H1 (cell line): ENCODE results near the gene PSMD13. TPM values are rescaled to one million over a fixed set of nuclear protein-coding genes. Genes with fewer than 3 reads are reported as not detected.

Source experiments
- CTCF ChIA-PET: fragments of 300-600 bp; sonication (Branson Sonifier 250); formaldehyde crosslinking; loops from one replicate; lab custom pipeline; 2021; ENCODE audit not compliant: partially characterized antibody; lab: Charles Lee
- POLR2A ChIA-PET: fragments of 300-600 bp; sonication (Branson Sonifier 250); formaldehyde crosslinking; loops from one replicate; lab custom pipeline; 2021; ENCODE audit warnings: inconsistent platforms; ENCODE audit not compliant: partially characterized antibody; lab: Charles Lee
- DNase-seq, 2 experiments: peaks; one replicate each; pipeline versions ENCODE4 v3.0.0 to v3.0.0-alpha.2; 2010 to 2022; ENCODE audit warnings: low spot score in 2 of 2, low read depth in 1 of 2, mixed read lengths in 1 of 2
- FAIRE-seq: peaks from 2 replicates; lab custom pipeline; 2011; peaks lifted over from hg19 to GRCh38; lab: Jason Lieb, UNC
- H2AFZ ChIP-seq: 2 replicates; pipeline ENCODE4 v1.8.1; 2012; ENCODE audit warnings: low read length, inconsistent platforms
- H2AK5ac ChIP-seq: 2 replicates; pipeline ENCODE4 v1.6.1; 2013; ENCODE audit warnings: low read depth, low read length
- H2BK120ac ChIP-seq: replicated peaks from 2 replicates; pipeline ENCODE3; 2013; ENCODE audit warnings: low read depth, low read length, inconsistent platforms
- H2BK12ac ChIP-seq: 2 replicates; pipeline ENCODE4 v1.6.1; 2013; ENCODE audit warnings: low read depth, low read length
- H2BK15ac ChIP-seq: 2 replicates; pipeline ENCODE4 v1.6.1; 2013; ENCODE audit warnings: low read length
- H2BK20ac ChIP-seq: 2 replicates; pipeline ENCODE4 v1.6.1; 2013; ENCODE audit warnings: low read length
- H2BK5ac ChIP-seq: 2 replicates; pipeline ENCODE4 v1.6.1; 2013; ENCODE audit warnings: low read depth, low read length
- H3K14ac ChIP-seq: 2 replicates; pipeline ENCODE4 v1.6.1; 2013; ENCODE audit warnings: inconsistent platforms; ENCODE audit not compliant: insufficient read length
- H3K18ac ChIP-seq: 2 replicates; pipeline ENCODE4 v1.6.1; 2013; ENCODE audit warnings: low read length; ENCODE audit errors: extremely low read depth
- H3K23ac ChIP-seq: 2 replicates; pipeline ENCODE4 v1.6.1; 2013; ENCODE audit warnings: inconsistent platforms; ENCODE audit not compliant: insufficient read length
- H3K23me2 ChIP-seq: 2 replicates; pipeline ENCODE4 v1.6.1; 2013; ENCODE audit warnings: low read depth, low read length
- H3K27ac ChIP-seq: 2 replicates; pipeline ENCODE4 v1.6.1; 2011; ENCODE audit warnings: low read depth, low read length, inconsistent platforms
- H3K27me3 ChIP-seq, 4 experiments: replicated peaks in 1 of 4; 1 replicate in 1 of 4; 2 replicates in 3 of 4; pipeline versions ENCODE4 v1.6.1 to v1.8.1; 2011 to 2013; ENCODE audit warnings: low read length in 3 of 4, mild to moderate bottlenecking in 3 of 4, inconsistent platforms in 2 of 4, mixed read lengths in 2 of 4, moderate library complexity in 1 of 4; ENCODE audit not compliant: control insufficient read depth in 3 of 4, insufficient read depth in 3 of 4; ENCODE audit errors: extremely low read depth in 1 of 4
- H3K36me3 ChIP-seq, 4 experiments: 2 replicates each; pipeline versions ENCODE4 v1.6.1 to v1.8.1; 2011 to 2013; ENCODE audit warnings: mild to moderate bottlenecking in 4 of 4, low read length in 3 of 4, moderate library complexity in 2 of 4, control low read depth in 1 of 4, inconsistent platforms in 1 of 4; ENCODE audit not compliant: insufficient read depth in 4 of 4, control insufficient read depth in 2 of 4
- H3K4ac ChIP-seq: replicated peaks from 2 replicates; pipeline ENCODE3; 2013; ENCODE audit warnings: low read length, low read depth, mixed read lengths, inconsistent platforms; ENCODE audit not compliant: insufficient read length
- H3K4me1 ChIP-seq, 4 experiments: replicated peaks in 1 of 4; 1 replicate in 1 of 4; 2 replicates in 3 of 4; pipeline versions ENCODE4 v1.6.1 to v1.8.1; 2011 to 2013; ENCODE audit warnings: low read length in 3 of 4, inconsistent platforms in 2 of 4, mixed read lengths in 1 of 4; ENCODE audit not compliant: insufficient read depth in 4 of 4, control insufficient read depth in 3 of 4
- H3K4me2 ChIP-seq, 2 experiments: 2 replicates each; pipeline versions ENCODE4 v1.6.1 to v1.8.1; 2011 to 2013; ENCODE audit warnings: low read depth in 2 of 2, low read length in 2 of 2, control low read depth in 1 of 2, inconsistent platforms in 1 of 2, mild to moderate bottlenecking in 1 of 2; ENCODE audit not compliant: insufficient read depth in 1 of 2
- H3K4me3 ChIP-seq, 4 experiments: fragments of 200-600, 300-600 bp in 1 of 4; sonication (generic), shearing (Covaris generic), sonication (Bioruptor Twin) in 1 of 4; 2 replicates each; pipeline versions ENCODE4 v1.5.1 to v1.8.1; 2011 to 2016; ENCODE audit warnings: low read length in 4 of 4, low read depth in 3 of 4, control low read depth in 2 of 4, inconsistent platforms in 2 of 4, mild to moderate bottlenecking in 2 of 4, mixed read lengths in 1 of 4, moderate library complexity in 1 of 4; ENCODE audit not compliant: insufficient read depth in 2 of 4; ENCODE audit errors: extremely low read depth in 1 of 4
- H3K56ac ChIP-seq: replicated peaks from 2 replicates; pipeline ENCODE3; 2013; ENCODE audit warnings: low read depth, mild to moderate bottlenecking, mixed read lengths, low read length, inconsistent platforms; ENCODE audit not compliant: insufficient read length
- H3K79me1 ChIP-seq: 2 replicates; pipeline ENCODE4 v1.6.1; 2013; ENCODE audit warnings: low read depth, low read length, control low read depth
- H3K79me2 ChIP-seq, 2 experiments: 2 replicates each; pipeline versions ENCODE4 v1.6.1 to v1.8.1; 2012 to 2013; ENCODE audit warnings: low read length in 2 of 2, mild to moderate bottlenecking in 2 of 2, inconsistent platforms in 1 of 2; ENCODE audit not compliant: insufficient read depth in 2 of 2, control insufficient read depth in 1 of 2
- H3K9ac ChIP-seq, 4 experiments: replicated peaks in 1 of 4; 1 replicate in 1 of 4; 2 replicates in 3 of 4; pipeline versions ENCODE4 v1.6.1 to v1.8.1; 2011 to 2013; ENCODE audit warnings: low read depth in 3 of 4, low read length in 3 of 4, control low read depth in 2 of 4, mild to moderate bottlenecking in 2 of 4, moderate library complexity in 2 of 4, inconsistent platforms in 1 of 4; ENCODE audit errors: extremely low read depth in 1 of 4
- H3K9me3 ChIP-seq, 2 experiments: 2 replicates each; pipeline versions ENCODE4 v1.6.1 to v1.8.1; 2012 to 2013; ENCODE audit warnings: mild to moderate bottlenecking in 2 of 2, moderate library complexity in 2 of 2, control low read depth in 1 of 2, inconsistent platforms in 1 of 2, low read depth in 1 of 2, low read length in 1 of 2, mixed read lengths in 1 of 2; ENCODE audit not compliant: insufficient read depth in 2 of 2
- H4K20me1 ChIP-seq, 2 experiments: replicated peaks in 1 of 2; 2 replicates each; pipeline versions ENCODE3 to v1.8.1; 2011 to 2013; ENCODE audit warnings: inconsistent platforms in 2 of 2, low read length in 2 of 2, mild to moderate bottlenecking in 1 of 2; ENCODE audit not compliant: insufficient read depth in 2 of 2, control insufficient read depth in 1 of 2
- H4K5ac ChIP-seq: 2 replicates; pipeline ENCODE4 v1.6.1; 2013; ENCODE audit warnings: low read length, low read depth, mixed read lengths, inconsistent platforms; ENCODE audit not compliant: insufficient read length
- H4K8ac ChIP-seq: 2 replicates; pipeline ENCODE4 v1.8.0; 2013; ENCODE audit warnings: mild to moderate bottlenecking, moderate library complexity, low read length, inconsistent platforms; ENCODE audit not compliant: insufficient read depth; ENCODE audit errors: extremely low read depth
- H4K91ac ChIP-seq: replicated peaks from 2 replicates; pipeline ENCODE3; 2013; ENCODE audit warnings: low read length, mixed read lengths, inconsistent platforms; ENCODE audit not compliant: insufficient read length
- CBX8 ChIP-seq: fragments of 300-800, 300-1000 bp; sonication (generic); IDR thresholded peaks from 2 replicates; pipeline ENCODE4 v1.7.1; 2016; ENCODE audit warnings: low read depth, low read length, borderline replicate concordance
- HDAC6 ChIP-seq: IDR thresholded peaks from one replicate; pipeline ENCODE4 v1.7.1; 2012; ENCODE audit warnings: low read depth, mild to moderate bottlenecking, inconsistent platforms, low read length, moderate library complexity
- JUND ChIP-seq: IDR thresholded peaks from 2 replicates; pipeline ENCODE4 v1.6.1; 2011; ENCODE audit warnings: mild to moderate bottlenecking, improper control_type of control experiment, low read length
- NANOG ChIP-seq: IDR thresholded peaks from 2 replicates; pipeline ENCODE4 v1.6.1; 2011; ENCODE audit warnings: low read length, low read depth, mild to moderate bottlenecking, inconsistent platforms; ENCODE audit not compliant: insufficient read depth, poor library complexity, severe bottlenecking
- SAP30 ChIP-seq: fragments of 300-600 bp; sonication (generic); IDR thresholded peaks from 2 replicates; pipeline ENCODE4 v1.7.1; 2012; ENCODE audit warnings: low read length, moderate library complexity, mild to moderate bottlenecking, inconsistent platforms; ENCODE audit not compliant: insufficient read depth, insufficient replicate concordance
- SP1 ChIP-seq: IDR thresholded peaks from 2 replicates; pipeline ENCODE4 v1.6.1; 2011; ENCODE audit warnings: low read depth, low read length
- SP4 ChIP-seq: IDR thresholded peaks from 2 replicates; pipeline ENCODE4 v1.6.1; 2012; ENCODE audit warnings: low read length, inconsistent platforms
- TBP ChIP-seq: IDR thresholded peaks from 2 replicates; pipeline ENCODE4 v1.6.1; 2011; ENCODE audit warnings: low read depth, low read length, improper control_type of control experiment
- WGBS, 2 experiments: shearing (Covaris generic) in 1 of 2; methylation state at CpG; one replicate each; pipeline versions ENCODE4 v1.1.6 to v1.1.7; 2013 to 2015; ENCODE audit warnings: low lambda C conversion rate in 2 of 2, mixed read lengths in 2 of 2, inconsistent platforms in 1 of 2, low coverage in 1 of 2, missing lambda C conversion rate in 1 of 2; ENCODE audit not compliant: insufficient replicate concordance in 2 of 2, insufficient coverage in 1 of 2, insufficient read length in 1 of 2; ENCODE audit errors: extremely low coverage in 1 of 2, missing lambda C conversion rate in 1 of 2; 5-methylcytosine and 5-hydroxymethylcytosine counted together
- polyA plus RNA-seq, 7 experiments: library from polyadenylated mRNA; depleted of rRNA in 3 of 7; stranded (reverse) in 5 of 7; unstranded in 2 of 7; fragments of >200 nt in 5 of 7; fragments of 200-250 nt in 2 of 7; gene quantifications; 1 replicate in 5 of 7; 2 replicates in 1 of 7; 4 replicates in 1 of 7; pipeline versions ENCODE4 v1.2.1 to v1.2.3, GENCODE V29; 2011 to 2013; ENCODE audit warnings: missing spikeins in 2 of 7, mixed read lengths in 2 of 7
- total RNA-seq: library from RNA; stranded (reverse); fragmentation: NEBNext Ultra II Directional; extraction: Animal tissue kit (Norgen Biotek cat#: 25700); gene quantifications from 2 replicates; pipeline ENCODE4 v1.2.1, GENCODE V29; 2021

PSMD13 gene
- total and polyA plus RNA-seq, 2 of the 8 experiments (the other 6 are each of a cell fraction or from before 2014, with no cell fraction given) = 121 to 141 TPM

DNA sequence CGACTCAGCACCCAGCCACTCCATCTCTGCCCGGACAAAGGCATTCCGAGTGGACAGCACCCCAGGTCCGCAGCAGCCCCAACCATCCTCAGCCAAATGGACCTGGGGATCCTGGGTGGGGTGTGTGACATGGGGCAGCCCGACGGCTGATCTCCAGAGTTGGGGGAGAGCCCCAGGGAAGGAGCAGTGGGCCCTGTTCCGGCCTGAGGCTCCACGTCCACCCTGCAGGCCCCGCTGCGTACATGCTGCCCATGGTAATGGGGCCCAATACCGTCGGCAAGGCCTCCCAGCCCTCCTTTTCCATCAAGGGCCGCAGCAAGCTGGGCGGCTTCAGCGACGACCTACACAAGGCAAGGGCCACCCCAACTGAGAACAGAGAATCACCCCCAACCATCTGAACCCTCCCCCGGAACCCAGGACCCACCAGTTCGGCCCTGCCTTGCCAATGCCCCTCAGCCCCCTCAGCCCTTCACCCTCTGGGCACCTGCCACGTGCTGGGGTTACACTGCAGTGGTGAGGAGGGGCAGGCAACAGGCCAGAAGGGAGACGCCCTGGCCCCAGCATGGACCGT, 38.5 kb upstream of the PSMD13 start:
- no peaks in the 10 kb centered on the region for H3K27me3 ChIP-seq
- no peak for DNase-seq
- TF ChIP-seq SP1 (no peak), SAP30 (no peak), TBP (no peak), HDAC6 (no peak), SP4 (no peak), NANOG (no peak), JUND (no peak), CBX8 (no peak)
- no peak overlapping the region for H2BK20ac ChIP-seq
- no peak overlapping the region for H4K5ac ChIP-seq
- H4K20me1 ChIP-seq = peaks cover 0 to 3% of the 10 kb centered on the region in 2 experiments
- no peaks in the 10 kb centered on the region for H3K36me3 ChIP-seq
- no peaks in the 10 kb centered on the region for H3K23me2 ChIP-seq
- no peak overlapping the region for H2BK5ac ChIP-seq
- no peak overlapping the region for H3K27ac ChIP-seq
- H2AK5ac ChIP-seq = no peak overlapping the region
- H3K23ac ChIP-seq = no peak overlapping the region
- no peak overlapping the region for H3K18ac ChIP-seq
- WGBS, 2 experiments = 88% methylated on average over 18 of the region's 21 CpGs; no CpG with 5 or more reads in 1 of the 2 experiments
- no peak overlapping the region for H2BK120ac ChIP-seq
- no peak overlapping the region for H3K4ac ChIP-seq
- ChIA-PET CTCF (interaction anchor here (0.9 to 1.4 kb wide), 3 partner anchors 52 to 164 kb away, joined by 3 to 5 read pairs (median 4); no protein-coding TSS in a partner anchor), POLR2A (interaction anchor here (0.8 to 1.0 kb wide), 2 partner anchors 9 to 170 kb away, joined by 3 read pairs; partner anchors contain the start of genes BET1L and RIC8A)
- no peak overlapping the region for H3K4me3 ChIP-seq
- H3K9ac ChIP-seq = no peak overlapping the region
- H3K4me2 ChIP-seq = no peak overlapping the region
- H2BK15ac ChIP-seq = no peak overlapping the region
- H3K79me1 ChIP-seq = no peaks in the 10 kb centered on the region
- FAIRE-seq = no peak
- H2BK12ac ChIP-seq = no peak overlapping the region
- no peak overlapping the region for H3K56ac ChIP-seq
- H3K14ac ChIP-seq = no peak overlapping the region
- H3K9me3 ChIP-seq = peaks cover 0 to 12% of the 10 kb centered on the region in 2 experiments; a peak in 1 of 4 replicates
- no peaks in the 10 kb centered on the region for H3K79me2 ChIP-seq
- no peak overlapping the region for H2AFZ ChIP-seq
- H3K4me1 ChIP-seq = no peaks in the 10 kb centered on the region
- H4K91ac ChIP-seq = no peak overlapping the region
- H4K8ac ChIP-seq = no peak overlapping the region; the same call in 1 of the 2 replicates
